ENCODE results near the gene ACTR10.
"Not testable (repeated sequence)": the region's sequence is repeated elsewhere in the genome, so short reads cannot be mapped to it uniquely, and the experiment has no call there.

Gene ACTR10

GRCh38 chr14:58216544-58216943 lies 16.6 kb downstream of the ACTR10 start:
- peak; percentile 31 for DNase-seq (ENCODE audit: low spot score)

GRCh38 chr14:58227096-58227819 lies 27.3 kb downstream of the ACTR10 start:
- no peak for DNase-seq (ENCODE audit: low spot score)

GRCh38 chr14:58238252-58239243 lies 38.6 kb downstream of the ACTR10 start:
- no peak for DNase-seq (ENCODE audit: low spot score)

- peak; percentile 25 for DNase-seq (ENCODE audit: low spot score)
Observed at GRCh38 chr14:58239244-58240195, 39.6 kb downstream of the ACTR10 start.

- DNase-seq (ENCODE audit: low spot score) = no peak
Observed at GRCh38 chr14:58243790-58244555, 44.0 kb downstream of the ACTR10 start.

- peak; percentile 97 for DNase-seq (ENCODE audit: low spot score)
Observed at GRCh38 chr14:58244556-58245387, 44.8 kb downstream of the ACTR10 start, which contains the start of gene PSMA3. PSMA3 (plus strand) TSS chr14:58244843; CDS start chr14:58244921, 78 bp downstream.

- no peak for DNase-seq (ENCODE audit: low spot score)
Observed at GRCh38 chr14:58245562-58245961, 45.6 kb downstream of the ACTR10 start.

- no peak for DNase-seq (ENCODE audit: low spot score)
Observed at GRCh38 chr14:58249611-58250010, 49.7 kb downstream of the ACTR10 start.

- DNase-seq (ENCODE audit: low spot score) = no peak
Observed at GRCh38 chr14:58258156-58258555, 58.2 kb downstream of the ACTR10 start.

- not testable (repeated sequence) for DNase-seq (ENCODE audit: low spot score)
Observed at GRCh38 chr14:58262005-58262404, 62.1 kb downstream of the ACTR10 start.

GRCh38 chr14:58265401-58265800 lies 65.5 kb downstream of the ACTR10 start:
- no peak for DNase-seq (ENCODE audit: low spot score)

- DNase-seq (ENCODE audit: low spot score) = no peak
Observed at GRCh38 chr14:58270628-58271027, 70.7 kb downstream of the ACTR10 start.

GRCh38 chr14:58272588-58273372 lies 72.8 kb downstream of the ACTR10 start:
- no peak for DNase-seq (ENCODE audit: low spot score)

- DNase-seq (ENCODE audit: low spot score) = no peak
Observed at GRCh38 chr14:58274881-58275280, 74.9 kb downstream of the ACTR10 start.

- DNase-seq (ENCODE audit: low spot score) = no peak
Observed at GRCh38 chr14:58275527-58276190, 75.7 kb downstream of the ACTR10 start.

- no peak for DNase-seq (ENCODE audit: low spot score)
Observed at GRCh38 chr14:58276208-58276607, 76.3 kb downstream of the ACTR10 start.

GRCh38 chr14:58278177-58278576 lies 78.2 kb downstream of the ACTR10 start:
- no peak for DNase-seq (ENCODE audit: low spot score)

- peak; percentile 97 for DNase-seq (ENCODE audit: low spot score)
Observed at GRCh38 chr14:58280954-58281787, 81.2 kb downstream of the ACTR10 start.
